GM23338 (cell line): ENCODE data around the gene LAX1. TPM values are rescaled to one million over a fixed set of nuclear protein-coding genes. Genes with fewer than 3 reads are reported as not detected.
A peak's percentile ranks its signal among the peaks of the same experiment; 100 is the strongest.

Source experiments
- ATAC-seq: fragments of 200-7000 bp; cut with Tn5 transposase; 3 replicates; pipeline ENCODE4 v1.9.1; 2020
- DNase-seq: peaks from one replicate; pipeline ENCODE4 v3.0.0-alpha.2; 2015; ENCODE audit warnings: low spot score
- H2AFZ ChIP-seq: fragments of 200-600 bp; sonication (generic); 2 replicates; pipeline ENCODE4 v1.8.0; 2016; ENCODE audit warnings: antibody characterized with exemption, mild to moderate bottlenecking, moderate library complexity
- H3F3A ChIP-seq: fragments of 200-600 bp; sonication (generic); replicated peaks from 2 replicates; pipeline ENCODE4 v1.8.0; 2017; ENCODE audit warnings: antibody characterized with exemption, mixed run types, low read depth
- H3K27ac ChIP-seq: fragments of 200-600 bp; sonication (generic); 2 replicates; pipeline ENCODE4 v1.6.1; 2016; ENCODE audit warnings: low read depth
- H3K27me3 ChIP-seq: fragments of 200-600 bp; sonication (generic); 2 replicates; pipeline ENCODE4 v1.8.0; 2016; ENCODE audit warnings: mild to moderate bottlenecking, mixed run types, moderate library complexity; ENCODE audit not compliant: insufficient read depth
- H3K36me3 ChIP-seq: fragments of 200-600 bp; sonication (generic); 2 replicates; pipeline ENCODE4 v1.8.0; 2016; ENCODE audit warnings: mild to moderate bottlenecking; ENCODE audit not compliant: insufficient read depth
- H3K4me1 ChIP-seq: fragments of 200-600 bp; sonication (generic); 2 replicates; pipeline ENCODE4 v1.8.0; 2016; ENCODE audit warnings: mild to moderate bottlenecking, moderate library complexity; ENCODE audit not compliant: insufficient read depth
- H3K4me2 ChIP-seq: fragments of 200-600 bp; sonication (generic); 2 replicates; pipeline ENCODE4 v1.7.1; 2017; ENCODE audit warnings: mixed run types
- H3K4me3 ChIP-seq: fragments of 200-600 bp; sonication (generic); 2 replicates; pipeline ENCODE4 v1.6.1; 2016; ENCODE audit warnings: mixed run types
- H3K79me2 ChIP-seq: fragments of 200-600 bp; sonication (generic); replicated peaks from 2 replicates; pipeline ENCODE4 v1.8.0; 2017; ENCODE audit warnings: mild to moderate bottlenecking; ENCODE audit not compliant: insufficient read depth
- H3K9me2 ChIP-seq: fragments of 200-600 bp; sonication (generic); 2 replicates; pipeline ENCODE4 v1.8.0; 2017; ENCODE audit not compliant: insufficient read depth
- H4K20me1 ChIP-seq: fragments of 200-600 bp; sonication (generic); replicated peaks from 2 replicates; pipeline ENCODE4 v1.8.0; 2017; ENCODE audit warnings: mild to moderate bottlenecking; ENCODE audit not compliant: insufficient read depth
- H3K27ac Mint-ChIP-seq: 2 replicates; pipeline ENCODE4 v1.8.0; 2020; ENCODE audit warnings: inconsistent platforms, mild to moderate bottlenecking, moderate library complexity, mixed read lengths
- H3K27me3 Mint-ChIP-seq: 3 replicates; pipeline ENCODE4 v1.8.0; 2022; ENCODE audit warnings: low read depth, mild to moderate bottlenecking, moderate library complexity, mixed read lengths, inconsistent platforms; ENCODE audit not compliant: insufficient read depth, poor library complexity
- H3K36me3 Mint-ChIP-seq: 3 replicates; pipeline ENCODE4 v1.8.0; 2021; ENCODE audit warnings: low read depth, mild to moderate bottlenecking, inconsistent platforms, moderate library complexity, mixed read lengths
- H3K4me1 Mint-ChIP-seq: 3 replicates; pipeline ENCODE4 v1.8.0; 2020; ENCODE audit warnings: mild to moderate bottlenecking, inconsistent platforms, mixed read lengths
- H3K4me3 Mint-ChIP-seq: 3 replicates; pipeline ENCODE4 v1.8.0; 2021; ENCODE audit warnings: moderate library complexity, mild to moderate bottlenecking, inconsistent platforms, mixed read lengths
- H3K9me3 Mint-ChIP-seq: 3 replicates; pipeline ENCODE4 v1.8.0; 2020; ENCODE audit warnings: moderate library complexity, mild to moderate bottlenecking, inconsistent platforms, mixed read lengths
- CREB1 ChIP-seq: fragments of 250-450 bp; sonication (Bioruptor Pico); IDR thresholded peaks from 2 replicates; pipeline ENCODE4 v1.5.0; 2020; ENCODE audit warnings: low read depth, mild to moderate bottlenecking, moderate library complexity
- EZH2 ChIP-seq: fragments of 200-600 bp; sonication (generic); IDR thresholded peaks from one replicate; pipeline ENCODE4 v1.8.0; 2017; ENCODE audit warnings: antibody characterized with exemption, mild to moderate bottlenecking, low read depth; ENCODE audit not compliant: unreplicated experiment
- EZH2phosphoT487 ChIP-seq: fragments of 200-600 bp; sonication (generic); IDR thresholded peaks from one replicate; pipeline ENCODE4 v1.8.1; 2018; ENCODE audit warnings: antibody characterized with exemption; ENCODE audit not compliant: unreplicated experiment
- JUNB ChIP-seq: IDR thresholded peaks from one replicate; pipeline ENCODE4 v1.6.1; 2016; ENCODE audit warnings: antibody characterized with exemption; ENCODE audit not compliant: unreplicated experiment
- NANOG ChIP-seq: IDR thresholded peaks from 2 replicates; pipeline ENCODE4 v1.6.1; 2016; ENCODE audit warnings: antibody characterized with exemption, borderline replicate concordance
- STAT1 ChIP-seq: IDR thresholded peaks from one replicate; pipeline ENCODE4 v1.6.1; 2016; ENCODE audit warnings: antibody characterized with exemption; ENCODE audit not compliant: unreplicated experiment
- ZNF114 ChIP-seq: fragments of 250-450 bp; sonication (Bioruptor Pico); IDR thresholded peaks from 2 replicates; pipeline ENCODE4 v1.5.0; 2020; ENCODE audit warnings: mild to moderate bottlenecking, moderate library complexity
- ZNF331 ChIP-seq: fragments of 250-450 bp; sonication (Bioruptor Pico); IDR thresholded peaks from 2 replicates; pipeline ENCODE4 v1.5.0; 2020; ENCODE audit warnings: low read depth, mild to moderate bottlenecking, moderate library complexity
- long read RNA-seq: library from polyadenylated mRNA; unstranded; transcript quantifications from one replicate; pipeline ENCODE4 v2.0.0, GENCODE V29; 2020; ENCODE audit not compliant: unreplicated experiment
- polyA plus RNA-seq: library from polyadenylated mRNA; unstranded; fragments of >200 nt; fragmentation: Nextera tagmentation; extraction: Ambion mirVana; gene quantifications from 2 replicates; pipeline ENCODE4 v1.2.1, GENCODE V29; 2016
- total RNA-seq: library from RNA; depleted of rRNA; stranded (reverse); fragments of >200 nt; shearing (Covaris generic); gene quantifications from 2 replicates; pipeline ENCODE4 v1.2.3, GENCODE V29; 2014; rRNA removed
- TF ChIP-seq, protein P1 (sequence below), 2 experiments: fragments of 200-600 bp in 1 of 2; sonication (generic) in 1 of 2; conservative IDR thresholded peaks; 2 replicates each; pipeline versions ENCODE4 v1.5.1 to v1.6.1; 2016 to 2017; ENCODE audit warnings: antibody characterized with exemption in 2 of 2, low read depth in 2 of 2, mild to moderate bottlenecking in 2 of 2, moderate library complexity in 1 of 2
- TF ChIP-seq, protein P2 (sequence below): fragments of 250-450 bp; sonication (Bioruptor Pico); IDR thresholded peaks from 2 replicates; pipeline ENCODE4 v1.5.0; 2020; ENCODE audit warnings: mild to moderate bottlenecking, moderate library complexity
- TF ChIP-seq, protein P3 (sequence below): IDR thresholded peaks from one replicate; pipeline ENCODE4 v1.6.1; 2018; ENCODE audit warnings: antibody characterized with exemption; ENCODE audit not compliant: unreplicated experiment

The LAX1 gene, protein sequence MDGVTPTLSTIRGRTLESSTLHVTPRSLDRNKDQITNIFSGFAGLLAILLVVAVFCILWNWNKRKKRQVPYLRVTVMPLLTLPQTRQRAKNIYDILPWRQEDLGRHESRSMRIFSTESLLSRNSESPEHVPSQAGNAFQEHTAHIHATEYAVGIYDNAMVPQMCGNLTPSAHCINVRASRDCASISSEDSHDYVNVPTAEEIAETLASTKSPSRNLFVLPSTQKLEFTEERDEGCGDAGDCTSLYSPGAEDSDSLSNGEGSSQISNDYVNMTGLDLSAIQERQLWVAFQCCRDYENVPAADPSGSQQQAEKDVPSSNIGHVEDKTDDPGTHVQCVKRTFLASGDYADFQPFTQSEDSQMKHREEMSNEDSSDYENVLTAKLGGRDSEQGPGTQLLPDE
- total RNA-seq (not detected in 2 replicates), polyA plus RNA-seq (not detected in 2 replicates)
- long read RNA-seq: 0 reads

DNA sequence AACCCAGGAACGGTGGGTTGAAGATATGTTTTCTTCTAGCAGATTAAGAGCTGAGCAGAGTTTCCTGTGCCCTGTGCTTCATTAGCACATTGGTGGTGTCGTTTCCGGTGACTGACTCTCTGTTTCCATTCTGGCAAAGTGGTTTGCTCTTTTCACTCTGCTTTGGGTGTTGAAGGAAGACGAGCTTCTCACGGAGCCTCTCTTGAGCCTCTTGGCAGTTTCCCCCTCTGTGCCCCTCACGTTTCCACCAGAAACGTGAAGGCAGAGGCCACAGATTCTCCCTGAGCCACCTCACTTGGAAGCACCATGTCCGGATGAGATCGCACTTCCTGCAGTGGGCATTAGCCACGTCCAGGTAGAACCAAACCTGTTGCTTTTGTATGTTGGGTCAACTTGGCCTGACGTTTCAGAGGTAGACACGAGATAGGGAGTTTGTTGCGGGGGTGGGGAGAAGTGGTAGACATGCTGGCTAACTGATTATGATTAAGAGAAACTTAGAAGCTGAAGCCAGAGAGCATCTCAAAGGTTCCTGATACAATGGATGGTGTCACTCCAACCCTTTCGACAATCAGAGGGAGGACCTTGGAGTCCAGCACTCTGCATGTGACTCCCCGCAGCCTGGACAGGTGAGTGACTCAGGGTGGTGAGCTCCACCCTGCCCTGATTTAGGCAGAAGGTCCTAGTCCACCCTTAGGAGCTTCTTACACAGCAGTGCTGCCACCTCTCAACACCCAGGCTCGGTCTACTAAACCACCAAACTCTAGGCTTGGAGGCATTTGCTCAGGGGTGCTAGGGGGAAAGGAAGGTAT is at the start of gene LAX1:
Gene LAX1 (plus strand): TSS at position 155 of the 809 bp plus-strand sequence. CDS start 383 bp downstream, at position 538.
- no peak for DNase-seq
- ATAC-seq: no peak
- H2AFZ ChIP-seq: peak within 1 kb of the TSS; percentile 43; the same call in 1 of the 2 replicates
- H3K27ac Mint-ChIP-seq: no peak within 1 kb of the TSS
- no peaks in the 10 kb centered on the region for H3K9me3 Mint-ChIP-seq
- TF ChIP-seq ZNF114 (CRISPR knock-in tag) (no peak), CREB1 (CRISPR knock-in tag) (no peak), STAT1 (no peak), ZNF331 (CRISPR knock-in tag) (no peak), NANOG (no peak), EZH2 (no peak), JUNB (no peak), EZH2phosphoT487 (no peak)
- TF ChIP-seq, protein P1, sequence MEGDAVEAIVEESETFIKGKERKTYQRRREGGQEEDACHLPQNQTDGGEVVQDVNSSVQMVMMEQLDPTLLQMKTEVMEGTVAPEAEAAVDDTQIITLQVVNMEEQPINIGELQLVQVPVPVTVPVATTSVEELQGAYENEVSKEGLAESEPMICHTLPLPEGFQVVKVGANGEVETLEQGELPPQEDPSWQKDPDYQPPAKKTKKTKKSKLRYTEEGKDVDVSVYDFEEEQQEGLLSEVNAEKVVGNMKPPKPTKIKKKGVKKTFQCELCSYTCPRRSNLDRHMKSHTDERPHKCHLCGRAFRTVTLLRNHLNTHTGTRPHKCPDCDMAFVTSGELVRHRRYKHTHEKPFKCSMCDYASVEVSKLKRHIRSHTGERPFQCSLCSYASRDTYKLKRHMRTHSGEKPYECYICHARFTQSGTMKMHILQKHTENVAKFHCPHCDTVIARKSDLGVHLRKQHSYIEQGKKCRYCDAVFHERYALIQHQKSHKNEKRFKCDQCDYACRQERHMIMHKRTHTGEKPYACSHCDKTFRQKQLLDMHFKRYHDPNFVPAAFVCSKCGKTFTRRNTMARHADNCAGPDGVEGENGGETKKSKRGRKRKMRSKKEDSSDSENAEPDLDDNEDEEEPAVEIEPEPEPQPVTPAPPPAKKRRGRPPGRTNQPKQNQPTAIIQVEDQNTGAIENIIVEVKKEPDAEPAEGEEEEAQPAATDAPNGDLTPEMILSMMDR (conservative IDR thresholded peaks at IDR 0.05; ENCODE audit: low read depth in 2 of 2): no peak
- TF ChIP-seq, protein P2, sequence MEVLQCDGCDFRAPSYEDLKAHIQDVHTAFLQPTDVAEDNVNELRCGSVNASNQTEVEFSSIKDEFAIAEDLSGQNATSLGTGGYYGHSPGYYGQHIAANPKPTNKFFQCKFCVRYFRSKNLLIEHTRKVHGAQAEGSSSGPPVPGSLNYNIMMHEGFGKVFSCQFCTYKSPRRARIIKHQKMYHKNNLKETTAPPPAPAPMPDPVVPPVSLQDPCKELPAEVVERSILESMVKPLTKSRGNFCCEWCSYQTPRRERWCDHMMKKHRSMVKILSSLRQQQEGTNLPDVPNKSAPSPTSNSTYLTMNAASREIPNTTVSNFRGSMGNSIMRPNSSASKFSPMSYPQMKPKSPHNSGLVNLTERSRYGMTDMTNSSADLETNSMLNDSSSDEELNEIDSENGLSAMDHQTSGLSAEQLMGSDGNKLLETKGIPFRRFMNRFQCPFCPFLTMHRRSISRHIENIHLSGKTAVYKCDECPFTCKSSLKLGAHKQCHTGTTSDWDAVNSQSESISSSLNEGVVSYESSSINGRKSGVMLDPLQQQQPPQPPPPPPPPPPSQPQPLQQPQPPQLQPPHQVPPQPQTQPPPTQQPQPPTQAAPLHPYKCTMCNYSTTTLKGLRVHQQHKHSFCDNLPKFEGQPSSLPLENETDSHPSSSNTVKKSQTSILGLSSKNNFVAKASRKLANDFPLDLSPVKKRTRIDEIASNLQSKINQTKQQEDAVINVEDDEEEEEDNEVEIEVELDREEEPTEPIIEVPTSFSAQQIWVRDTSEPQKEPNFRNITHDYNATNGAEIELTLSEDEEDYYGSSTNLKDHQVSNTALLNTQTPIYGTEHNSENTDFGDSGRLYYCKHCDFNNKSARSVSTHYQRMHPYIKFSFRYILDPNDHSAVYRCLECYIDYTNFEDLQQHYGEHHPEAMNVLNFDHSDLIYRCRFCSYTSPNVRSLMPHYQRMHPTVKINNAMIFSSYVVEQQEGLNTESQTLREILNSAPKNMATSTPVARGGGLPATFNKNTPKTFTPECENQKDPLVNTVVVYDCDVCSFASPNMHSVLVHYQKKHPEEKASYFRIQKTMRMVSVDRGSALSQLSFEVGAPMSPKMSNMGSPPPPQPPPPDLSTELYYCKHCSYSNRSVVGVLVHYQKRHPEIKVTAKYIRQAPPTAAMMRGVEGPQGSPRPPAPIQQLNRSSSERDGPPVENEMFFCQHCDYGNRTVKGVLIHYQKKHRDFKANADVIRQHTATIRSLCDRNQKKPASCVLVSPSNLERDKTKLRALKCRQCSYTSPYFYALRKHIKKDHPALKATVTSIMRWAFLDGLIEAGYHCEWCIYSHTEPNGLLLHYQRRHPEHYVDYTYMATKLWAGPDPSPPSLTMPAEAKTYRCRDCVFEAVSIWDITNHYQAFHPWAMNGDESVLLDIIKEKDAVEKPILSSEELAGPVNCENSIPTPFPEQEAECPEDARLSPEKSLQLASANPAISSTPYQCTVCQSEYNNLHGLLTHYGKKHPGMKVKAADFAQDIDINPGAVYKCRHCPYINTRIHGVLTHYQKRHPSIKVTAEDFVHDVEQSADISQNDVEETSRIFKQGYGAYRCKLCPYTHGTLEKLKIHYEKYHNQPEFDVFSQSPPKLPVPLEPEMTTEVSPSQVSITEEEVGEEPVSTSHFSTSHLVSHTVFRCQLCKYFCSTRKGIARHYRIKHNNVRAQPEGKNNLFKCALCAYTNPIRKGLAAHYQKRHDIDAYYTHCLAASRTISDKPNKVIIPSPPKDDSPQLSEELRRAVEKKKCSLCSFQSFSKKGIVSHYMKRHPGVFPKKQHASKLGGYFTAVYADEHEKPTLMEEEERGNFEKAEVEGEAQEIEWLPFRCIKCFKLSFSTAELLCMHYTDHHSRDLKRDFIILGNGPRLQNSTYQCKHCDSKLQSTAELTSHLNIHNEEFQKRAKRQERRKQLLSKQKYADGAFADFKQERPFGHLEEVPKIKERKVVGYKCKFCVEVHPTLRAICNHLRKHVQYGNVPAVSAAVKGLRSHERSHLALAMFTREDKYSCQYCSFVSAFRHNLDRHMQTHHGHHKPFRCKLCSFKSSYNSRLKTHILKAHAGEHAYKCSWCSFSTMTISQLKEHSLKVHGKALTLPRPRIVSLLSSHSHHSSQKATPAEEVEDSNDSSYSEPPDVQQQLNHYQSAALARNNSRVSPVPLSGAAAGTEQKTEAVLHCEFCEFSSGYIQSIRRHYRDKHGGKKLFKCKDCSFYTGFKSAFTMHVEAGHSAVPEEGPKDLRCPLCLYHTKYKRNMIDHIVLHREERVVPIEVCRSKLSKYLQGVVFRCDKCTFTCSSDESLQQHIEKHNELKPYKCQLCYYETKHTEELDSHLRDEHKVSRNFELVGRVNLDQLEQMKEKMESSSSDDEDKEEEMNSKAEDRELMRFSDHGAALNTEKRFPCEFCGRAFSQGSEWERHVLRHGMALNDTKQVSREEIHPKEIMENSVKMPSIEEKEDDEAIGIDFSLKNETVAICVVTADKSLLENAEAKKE (CRISPR knock-in tag): no peak
- TF ChIP-seq, protein P3, sequence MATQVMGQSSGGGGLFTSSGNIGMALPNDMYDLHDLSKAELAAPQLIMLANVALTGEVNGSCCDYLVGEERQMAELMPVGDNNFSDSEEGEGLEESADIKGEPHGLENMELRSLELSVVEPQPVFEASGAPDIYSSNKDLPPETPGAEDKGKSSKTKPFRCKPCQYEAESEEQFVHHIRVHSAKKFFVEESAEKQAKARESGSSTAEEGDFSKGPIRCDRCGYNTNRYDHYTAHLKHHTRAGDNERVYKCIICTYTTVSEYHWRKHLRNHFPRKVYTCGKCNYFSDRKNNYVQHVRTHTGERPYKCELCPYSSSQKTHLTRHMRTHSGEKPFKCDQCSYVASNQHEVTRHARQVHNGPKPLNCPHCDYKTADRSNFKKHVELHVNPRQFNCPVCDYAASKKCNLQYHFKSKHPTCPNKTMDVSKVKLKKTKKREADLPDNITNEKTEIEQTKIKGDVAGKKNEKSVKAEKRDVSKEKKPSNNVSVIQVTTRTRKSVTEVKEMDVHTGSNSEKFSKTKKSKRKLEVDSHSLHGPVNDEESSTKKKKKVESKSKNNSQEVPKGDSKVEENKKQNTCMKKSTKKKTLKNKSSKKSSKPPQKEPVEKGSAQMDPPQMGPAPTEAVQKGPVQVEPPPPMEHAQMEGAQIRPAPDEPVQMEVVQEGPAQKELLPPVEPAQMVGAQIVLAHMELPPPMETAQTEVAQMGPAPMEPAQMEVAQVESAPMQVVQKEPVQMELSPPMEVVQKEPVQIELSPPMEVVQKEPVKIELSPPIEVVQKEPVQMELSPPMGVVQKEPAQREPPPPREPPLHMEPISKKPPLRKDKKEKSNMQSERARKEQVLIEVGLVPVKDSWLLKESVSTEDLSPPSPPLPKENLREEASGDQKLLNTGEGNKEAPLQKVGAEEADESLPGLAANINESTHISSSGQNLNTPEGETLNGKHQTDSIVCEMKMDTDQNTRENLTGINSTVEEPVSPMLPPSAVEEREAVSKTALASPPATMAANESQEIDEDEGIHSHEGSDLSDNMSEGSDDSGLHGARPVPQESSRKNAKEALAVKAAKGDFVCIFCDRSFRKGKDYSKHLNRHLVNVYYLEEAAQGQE: no peak
- no peaks in the 10 kb centered on the region for H3F3A ChIP-seq
- no peak within 1 kb of the TSS for H3K4me3 Mint-ChIP-seq
- no peak within 1 kb of the TSS for H3K27ac ChIP-seq
- H3K4me3 ChIP-seq: no peak within 1 kb of the TSS
- H3K79me2 ChIP-seq: no peaks in the 10 kb centered on the region
- H3K9me2 ChIP-seq: 0 out of 2 replicates have a peak, but pooled peaks cover 6% of the 10 kb centered on the region
- peaks cover 2% of the 10 kb centered on the region; the same call in 1 of the 3 replicates for H3K4me1 Mint-ChIP-seq
- H3K36me3 Mint-ChIP-seq: no peaks in the 10 kb centered on the region
- peaks cover 3% of the 10 kb centered on the region; the same call in 1 of the 2 replicates for H3K4me1 ChIP-seq
- H3K27me3 Mint-ChIP-seq: peaks cover 4% of the 10 kb centered on the region
- H3K27me3 ChIP-seq: no peaks in the 10 kb centered on the region
- H4K20me1 ChIP-seq: no peaks in the 10 kb centered on the region
- no peak within 1 kb of the TSS for H3K4me2 ChIP-seq
- no peaks in the 10 kb centered on the region for H3K36me3 ChIP-seq
